OCI-LY3 (cell line): ENCODE measurements around the gene MRPL12.

ENCODE experiments used
- EZH2phosphoT487 ChIP-seq: fragments of 200-600 bp; shearing (Covaris generic); IDR thresholded peaks from 2 replicates; pipeline ENCODE4 v1.6.1; 2018; ENCODE audit warnings: antibody characterized with exemption, mixed run types, low read depth
- TF ChIP-seq, protein P1 (sequence below): fragments of 200-600, 300-600 bp; sonication (generic); IDR thresholded peaks from 2 replicates; pipeline ENCODE4 v1.5.1; 2014; ENCODE audit warnings: antibody characterized with exemption, low read length, low read depth

DNA sequence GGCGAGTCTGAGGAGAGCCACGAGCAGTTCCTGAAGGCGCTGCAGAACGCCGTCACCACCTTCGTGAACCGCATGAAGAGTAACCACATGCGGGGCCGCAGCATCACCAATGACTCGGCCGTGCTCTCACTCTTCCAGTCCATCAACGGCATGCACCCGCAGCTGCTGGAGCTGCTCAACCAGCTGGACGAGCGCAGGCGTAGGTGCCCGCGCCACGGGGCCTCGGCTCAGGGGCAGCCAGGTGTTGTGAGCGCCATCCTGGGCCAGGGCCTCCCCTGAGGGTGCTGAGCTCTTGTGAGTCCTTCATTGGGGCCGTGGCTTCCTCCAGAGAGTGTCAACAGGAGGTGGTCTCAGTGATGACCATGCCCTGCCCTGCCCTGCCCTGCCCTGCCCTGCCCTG, 7.4 kb upstream of the MRPL12 start:
- TF ChIP-seq, protein P1, sequence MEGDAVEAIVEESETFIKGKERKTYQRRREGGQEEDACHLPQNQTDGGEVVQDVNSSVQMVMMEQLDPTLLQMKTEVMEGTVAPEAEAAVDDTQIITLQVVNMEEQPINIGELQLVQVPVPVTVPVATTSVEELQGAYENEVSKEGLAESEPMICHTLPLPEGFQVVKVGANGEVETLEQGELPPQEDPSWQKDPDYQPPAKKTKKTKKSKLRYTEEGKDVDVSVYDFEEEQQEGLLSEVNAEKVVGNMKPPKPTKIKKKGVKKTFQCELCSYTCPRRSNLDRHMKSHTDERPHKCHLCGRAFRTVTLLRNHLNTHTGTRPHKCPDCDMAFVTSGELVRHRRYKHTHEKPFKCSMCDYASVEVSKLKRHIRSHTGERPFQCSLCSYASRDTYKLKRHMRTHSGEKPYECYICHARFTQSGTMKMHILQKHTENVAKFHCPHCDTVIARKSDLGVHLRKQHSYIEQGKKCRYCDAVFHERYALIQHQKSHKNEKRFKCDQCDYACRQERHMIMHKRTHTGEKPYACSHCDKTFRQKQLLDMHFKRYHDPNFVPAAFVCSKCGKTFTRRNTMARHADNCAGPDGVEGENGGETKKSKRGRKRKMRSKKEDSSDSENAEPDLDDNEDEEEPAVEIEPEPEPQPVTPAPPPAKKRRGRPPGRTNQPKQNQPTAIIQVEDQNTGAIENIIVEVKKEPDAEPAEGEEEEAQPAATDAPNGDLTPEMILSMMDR, result no peak
- TF ChIP-seq EZH2phosphoT487, result no peak
